MM.1S (cell line): ENCODE measurements around the gene CYP20A1.

Experiments
- CTCF ChIP-seq: fragments of 300-600 bp; sonication (generic); IDR thresholded peaks from 2 replicates; pipeline ENCODE4 v1.5.1; 2016; ENCODE audit warnings: antibody characterized with exemption, low read length, mixed read lengths
- EZH2 ChIP-seq: fragments of 300-600 bp; sonication (generic); optimal IDR thresholded peaks from 2 replicates; pipeline ENCODE3; 2017; ENCODE audit warnings: low read depth, mild to moderate bottlenecking, antibody characterized with exemption, low read length, mixed read lengths
- EZH2phosphoT487 ChIP-seq: fragments of 300-600 bp; sonication (generic); IDR thresholded peaks from 2 replicates; pipeline ENCODE4 v1.6.1; 2018; ENCODE audit warnings: antibody characterized with exemption, low read length

- TF ChIP-seq CTCF, result no peak
- no peak for TF ChIP-seq EZH2
- no peak for TF ChIP-seq EZH2phosphoT487
Observed at GRCh38 chr2:203286532-203286931, 47.7 kb downstream of the CYP20A1 start.
